HPDE6-E6E7 (cell line): ENCODE results near the gene FGF12.

Source experiments
- DNase-seq: peaks from one replicate; pipeline ENCODE4 v3.0.0; 2011; ENCODE audit warnings: missing footprints; ENCODE audit errors: extremely low spot score

Gene FGF12

GRCh38 chr3:192501401-192501800, 225.9 kb downstream of the FGF12 start:
- no peak for DNase-seq

GRCh38 chr3:192496905-192497587, 230.3 kb downstream of the FGF12 start:
- no peak for DNase-seq

- no peak for DNase-seq
These were observed 233.2 kb downstream of the FGF12 start for GRCh38 chr3:192494174-192494573.

- no peak for DNase-seq
These were observed 236.6 kb downstream of the FGF12 start for GRCh38 chr3:192490720-192491119.

- no peak for DNase-seq
These were observed 237.8 kb downstream of the FGF12 start for GRCh38 chr3:192489579-192489978.

GRCh38 chr3:192487033-192487432, 240.3 kb downstream of the FGF12 start:
- no peak for DNase-seq

- no peak for DNase-seq
These were observed 244.5 kb downstream of the FGF12 start for GRCh38 chr3:192482809-192483208.

GRCh38 chr3:192482391-192482790, 244.9 kb downstream of the FGF12 start:
- no peak for DNase-seq

- DNase-seq: no peak
These were observed 245.7 kb downstream of the FGF12 start for GRCh38 chr3:192481638-192482037.

GRCh38 chr3:192467230-192468140, 259.9 kb downstream of the FGF12 start:
- DNase-seq: peak; percentile 19

- no peak for DNase-seq
These were observed 278.3 kb downstream of the FGF12 start for GRCh38 chr3:192449036-192449435.

GRCh38 chr3:192445770-192446644, 281.3 kb downstream of the FGF12 start:
- DNase-seq: no peak

- no peak for DNase-seq
These were observed 282.6 kb downstream of the FGF12 start for GRCh38 chr3:192444791-192445106.

GRCh38 chr3:192444096-192444790, 283.1 kb downstream of the FGF12 start:
- peak; percentile 68 for DNase-seq

GRCh38 chr3:192435241-192435640, 292.1 kb downstream of the FGF12 start:
- DNase-seq: no peak

GRCh38 chr3:192434186-192434585, 293.2 kb downstream of the FGF12 start:
- DNase-seq: no peak

GRCh38 chr3:192433704-192434103, 293.6 kb downstream of the FGF12 start:
- DNase-seq: no peak

- DNase-seq: no peak
These were observed 304.4 kb downstream of the FGF12 start for GRCh38 chr3:192422997-192423342.

GRCh38 chr3:192422321-192422996, 304.9 kb downstream of the FGF12 start:
- no peak for DNase-seq

- DNase-seq: no peak
These were observed 308.0 kb downstream of the FGF12 start for GRCh38 chr3:192419312-192419711.

- DNase-seq: no peak
These were observed 309.7 kb downstream of the FGF12 start for GRCh38 chr3:192417559-192418055.
